IPS-18a (cell line): ENCODE data around the gene PRSS2.

ENCODE experiments used
- H3K27ac ChIP-seq: one replicate; pipeline ENCODE4 v1.5.1; 2013; ENCODE audit warnings: low read length
- H3K27me3 ChIP-seq: one replicate; pipeline ENCODE4 v1.6.1; 2013; ENCODE audit warnings: mild to moderate bottlenecking, low read length; ENCODE audit not compliant: control insufficient read depth, insufficient read depth
- H3K36me3 ChIP-seq: one replicate; pipeline ENCODE4 v1.6.1; 2013; ENCODE audit warnings: low read depth, low read length; ENCODE audit not compliant: control insufficient read depth
- H3K4me1 ChIP-seq: one replicate; pipeline ENCODE4 v1.6.1; 2013; ENCODE audit warnings: low read depth, low read length; ENCODE audit not compliant: control insufficient read depth
- H3K4me3 ChIP-seq: one replicate; pipeline ENCODE4 v1.5.1; 2013; ENCODE audit warnings: low read length
- H3K9ac ChIP-seq: one replicate; pipeline ENCODE4 v1.6.1; 2013; ENCODE audit warnings: mild to moderate bottlenecking, low read length, moderate library complexity
- H3K9me3 ChIP-seq: one replicate; pipeline ENCODE4 v1.6.1; 2013; ENCODE audit warnings: low read depth, low read length; ENCODE audit not compliant: control insufficient read depth

The PRSS2 gene

DNA sequence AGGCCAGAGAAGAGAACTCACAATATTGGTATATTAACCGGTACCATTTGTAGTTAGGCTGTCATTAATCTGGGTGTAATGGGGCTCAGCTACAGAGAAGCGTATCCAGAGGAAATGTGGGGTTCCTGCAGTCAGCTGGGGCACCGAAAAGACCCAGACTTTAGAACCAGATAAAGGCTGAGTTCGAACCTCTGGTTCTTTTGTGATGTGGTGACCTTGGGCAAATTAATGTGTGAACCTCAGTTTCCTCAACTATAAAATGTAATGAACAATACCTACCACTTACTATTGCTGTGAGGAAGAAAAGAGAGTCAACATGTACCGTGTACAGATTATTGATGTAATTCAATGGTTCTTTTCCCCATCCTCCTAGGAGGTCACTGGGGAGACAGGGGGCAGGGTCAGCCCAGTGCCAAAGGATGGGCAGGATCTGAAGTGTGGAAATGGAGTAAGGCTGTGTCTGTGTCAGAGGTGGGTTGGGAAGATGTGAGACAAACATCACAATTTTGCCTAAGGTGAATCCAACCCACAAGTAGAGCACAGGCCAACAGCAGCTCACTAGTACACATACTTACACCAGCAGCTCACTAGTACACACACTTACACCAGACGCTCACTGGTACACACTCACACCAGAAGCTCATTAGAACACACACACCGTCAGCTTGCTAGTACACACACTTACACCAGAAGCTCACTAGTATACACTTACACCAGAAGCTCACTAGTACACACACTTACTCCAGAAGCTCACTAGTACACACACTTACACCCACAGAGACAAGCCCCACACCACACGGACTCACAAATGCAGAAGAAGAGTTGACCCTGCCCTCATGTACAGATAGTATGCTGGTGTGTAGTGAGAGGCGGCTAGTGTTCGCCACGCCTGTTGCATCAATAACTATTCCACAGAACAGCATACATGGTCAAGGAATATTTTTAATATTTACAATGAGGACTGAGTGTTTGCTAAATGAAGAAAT lies 28.0 kb downstream of the PRSS2 start:
- Histone ChIP-seq H3K36me3 (no peaks in the 10 kb centered on the region), H3K4me1 (peaks cover 46% of the 10 kb centered on the region), H3K4me3 (peak overlapping the region; percentile 74), H3K9me3 (no peaks in the 10 kb centered on the region), H3K9ac (peak overlapping the region; percentile 56), H3K27me3 (peaks cover 62% of the 10 kb centered on the region), H3K27ac (no peak overlapping the region)

DNA sequence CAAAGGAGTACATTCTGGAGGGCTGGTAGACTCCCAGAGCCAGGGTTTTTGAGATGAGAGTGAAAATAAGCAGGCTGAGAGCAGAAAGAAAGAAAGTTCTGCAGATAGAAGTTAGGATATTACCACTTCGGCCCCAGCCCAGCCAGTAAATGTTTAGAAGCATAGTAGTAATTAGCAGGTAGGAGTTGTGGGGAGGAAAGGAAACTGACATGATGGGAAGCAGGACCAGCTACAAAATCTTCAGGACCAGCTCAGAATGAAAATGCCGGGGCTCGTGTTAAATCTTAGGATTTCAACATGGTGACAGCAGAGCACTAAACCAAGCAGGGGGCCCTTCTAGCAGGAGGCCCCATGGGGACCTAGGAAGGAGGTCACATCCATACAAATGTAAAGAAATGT lies 28.7 kb downstream of the PRSS2 start:
- H3K9me3 ChIP-seq = no peaks in the 10 kb centered on the region
- H3K27ac ChIP-seq = no peak overlapping the region
- H3K4me3 ChIP-seq = no peak overlapping the region
- H3K36me3 ChIP-seq = no peaks in the 10 kb centered on the region
- peaks cover 62% of the 10 kb centered on the region for H3K27me3 ChIP-seq
- H3K4me1 ChIP-seq = peaks cover 46% of the 10 kb centered on the region
- no peak overlapping the region for H3K9ac ChIP-seq

DNA sequence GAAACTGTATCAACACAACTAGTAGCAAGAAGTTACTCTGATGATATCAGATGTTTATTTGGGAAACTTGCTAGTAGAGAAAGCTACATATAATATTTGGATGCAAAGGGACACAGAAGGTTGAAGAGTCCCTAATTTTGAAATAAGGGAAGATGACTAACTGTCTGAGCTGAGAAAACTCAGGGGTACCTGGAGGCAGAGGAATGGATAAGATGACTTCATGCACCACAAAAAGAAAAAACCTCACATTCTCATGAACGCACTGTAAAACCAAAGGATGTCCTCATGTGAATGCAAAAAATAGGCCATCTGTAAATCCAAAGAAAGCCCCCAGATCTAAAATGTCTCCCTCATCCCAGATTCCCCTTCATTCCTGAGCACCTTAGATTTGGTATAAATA lies 29.3 kb downstream of the PRSS2 start:
- Histone ChIP-seq H3K27me3 (peaks cover 57% of the 10 kb centered on the region), H3K36me3 (no peaks in the 10 kb centered on the region), H3K27ac (no peak overlapping the region)

GRCh38 chr7:142800699-142801260 lies 30.0 kb downstream of the PRSS2 start:
- H3K27ac ChIP-seq = no peak overlapping the region
- no peak overlapping the region for H3K9ac ChIP-seq
- H3K4me1 ChIP-seq = peaks cover 32% of the 10 kb centered on the region
- no peak overlapping the region for H3K4me3 ChIP-seq
- H3K36me3 ChIP-seq = no peaks in the 10 kb centered on the region
- no peaks in the 10 kb centered on the region for H3K9me3 ChIP-seq
- peaks cover 50% of the 10 kb centered on the region for H3K27me3 ChIP-seq

More for the DNA sequence above, 29.3 kb downstream of the PRSS2 start:
- H3K9ac ChIP-seq = no peak overlapping the region
- H3K9me3 ChIP-seq = no peaks in the 10 kb centered on the region
- peaks cover 39% of the 10 kb centered on the region for H3K4me1 ChIP-seq
- H3K4me3 ChIP-seq = no peak overlapping the region

DNA sequence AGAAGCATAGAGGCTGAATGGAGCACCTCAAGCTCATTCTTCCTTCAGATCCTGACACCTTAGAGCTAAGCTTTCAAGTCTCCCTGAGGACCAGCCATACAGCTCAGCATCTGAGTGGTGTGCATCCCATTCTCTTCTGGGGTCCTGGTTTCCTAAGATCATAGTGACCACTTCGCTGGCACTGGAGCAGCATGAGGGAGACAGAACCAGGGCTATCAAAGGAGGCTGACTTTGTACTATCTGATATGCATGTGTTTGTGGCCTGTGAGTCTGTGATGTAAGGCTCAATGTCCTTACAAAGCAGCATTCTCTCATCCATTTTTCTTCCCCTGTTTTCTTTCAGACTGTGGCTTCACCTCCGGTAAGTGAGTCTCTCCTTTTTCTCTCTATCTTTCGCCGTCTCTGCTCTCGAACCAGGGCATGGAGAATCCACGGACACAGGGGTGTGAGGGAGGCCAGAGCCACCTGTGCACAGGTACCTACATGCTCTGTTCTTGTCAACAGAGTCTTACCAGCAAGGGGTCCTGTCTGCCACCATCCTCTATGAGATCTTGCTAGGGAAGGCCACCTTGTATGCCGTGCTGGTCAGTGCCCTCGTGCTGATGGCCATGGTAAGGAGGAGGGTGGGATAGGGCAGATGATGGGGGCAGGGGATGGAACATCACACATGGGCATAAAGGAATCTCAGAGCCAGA lies 31.0 kb downstream of the PRSS2 start:
- H3K36me3 ChIP-seq = no peaks in the 10 kb centered on the region
- H3K4me3 ChIP-seq = no peak overlapping the region
- no peak overlapping the region for H3K9ac ChIP-seq
- H3K27ac ChIP-seq = no peak overlapping the region
- H3K4me1 ChIP-seq = peaks cover 27% of the 10 kb centered on the region
- peaks cover 40% of the 10 kb centered on the region for H3K27me3 ChIP-seq
- no peaks in the 10 kb centered on the region for H3K9me3 ChIP-seq

- Histone ChIP-seq H3K9ac (no peak overlapping the region), H3K4me3 (no peak overlapping the region), H3K36me3 (no peaks in the 10 kb centered on the region), H3K9me3 (no peaks in the 10 kb centered on the region), H3K27ac (no peak overlapping the region), H3K27me3 (peaks cover 34% of the 10 kb centered on the region), H3K4me1 (peaks cover 27% of the 10 kb centered on the region)
Measured at GRCh38 chr7:142802301-142802700, 31.5 kb downstream of the PRSS2 start.

DNA sequence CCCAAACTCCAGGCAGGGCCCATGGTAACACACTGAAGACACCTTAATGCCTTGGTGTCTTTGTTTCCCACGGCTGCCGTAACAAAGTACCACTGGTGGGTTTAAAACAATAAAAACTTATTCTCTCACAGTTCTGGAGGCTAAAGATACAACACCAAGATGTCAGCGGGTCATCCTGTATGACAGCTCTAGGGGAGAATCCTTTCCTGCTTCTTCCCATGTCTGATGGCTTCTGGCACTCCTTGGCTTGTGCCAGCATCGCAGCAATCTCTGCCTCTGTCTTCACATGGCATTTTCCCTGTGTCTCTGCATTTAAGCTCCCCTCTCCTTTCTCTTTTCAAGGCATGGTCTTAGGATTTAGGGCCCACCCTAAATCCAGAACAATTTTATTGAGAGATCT lies 33.1 kb downstream of the PRSS2 start:
- Histone ChIP-seq H3K9ac (no peak overlapping the region), H3K4me1 (peaks cover 14% of the 10 kb centered on the region), H3K9me3 (no peaks in the 10 kb centered on the region), H3K27ac (no peak overlapping the region), H3K27me3 (peaks cover 18% of the 10 kb centered on the region), H3K4me3 (no peak overlapping the region), H3K36me3 (no peaks in the 10 kb centered on the region)

DNA sequence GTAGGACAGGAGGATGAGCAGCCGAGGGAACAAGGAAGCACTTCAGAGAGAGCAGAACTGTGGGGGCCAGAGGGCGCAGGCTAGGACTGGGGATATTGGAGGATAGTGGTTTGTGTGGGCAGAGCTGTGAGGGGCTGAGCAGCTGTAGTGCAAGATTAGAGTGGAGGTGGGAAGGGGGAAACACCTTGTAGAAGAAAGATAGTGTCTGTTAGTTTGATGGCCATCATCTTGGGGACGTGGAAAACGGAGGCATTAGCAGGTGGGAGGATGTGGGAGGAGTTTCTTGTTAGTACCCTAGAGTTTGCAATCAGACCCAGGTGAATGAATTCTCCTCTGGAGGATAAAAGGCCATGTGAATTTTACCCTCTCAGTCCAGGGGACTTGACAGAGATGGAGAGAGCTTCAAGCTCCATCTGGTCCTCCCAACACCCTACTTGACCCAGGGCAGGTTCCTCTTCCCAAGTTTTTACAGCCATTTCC lies 34.0 kb downstream of the PRSS2 start:
- no peak overlapping the region for H3K4me3 ChIP-seq
- H3K27me3 ChIP-seq = peaks cover 10% of the 10 kb centered on the region
- H3K4me1 ChIP-seq = peaks cover 6% of the 10 kb centered on the region
- H3K27ac ChIP-seq = no peak overlapping the region
- H3K9me3 ChIP-seq = no peaks in the 10 kb centered on the region
- no peaks in the 10 kb centered on the region for H3K36me3 ChIP-seq
- H3K9ac ChIP-seq = no peak overlapping the region

- H3K36me3 ChIP-seq = no peaks in the 10 kb centered on the region
- H3K9me3 ChIP-seq = no peaks in the 10 kb centered on the region
- peaks cover 3% of the 10 kb centered on the region for H3K27me3 ChIP-seq
- no peak overlapping the region for H3K4me3 ChIP-seq
- H3K9ac ChIP-seq = no peak overlapping the region
- H3K27ac ChIP-seq = no peak overlapping the region
- no peaks in the 10 kb centered on the region for H3K4me1 ChIP-seq
Measured at GRCh38 chr7:142805350-142806021, 34.7 kb downstream of the PRSS2 start.

DNA sequence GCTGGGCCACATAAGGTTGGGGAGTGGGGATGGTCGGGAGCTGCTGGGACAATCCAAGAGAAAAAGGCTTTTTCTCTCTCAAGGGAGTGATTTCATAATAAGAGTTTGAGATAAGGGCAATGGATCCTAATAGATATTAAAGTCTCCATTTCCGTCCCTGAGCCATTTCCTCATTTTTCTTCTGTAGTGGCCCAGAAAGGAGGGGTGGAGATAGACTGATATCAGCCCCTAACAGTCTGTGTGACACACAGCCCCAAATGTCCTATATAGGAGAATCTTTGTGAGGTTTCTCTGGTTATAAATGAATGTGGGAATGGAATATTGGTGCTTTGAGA lies 35.2 kb downstream of the PRSS2 start:
- H3K27ac ChIP-seq = no peak overlapping the region
- H3K9me3 ChIP-seq = no peaks in the 10 kb centered on the region
- H3K36me3 ChIP-seq = no peaks in the 10 kb centered on the region
- H3K4me1 ChIP-seq = no peaks in the 10 kb centered on the region
- no peak overlapping the region for H3K4me3 ChIP-seq
- no peak overlapping the region for H3K9ac ChIP-seq
- H3K27me3 ChIP-seq = no peaks in the 10 kb centered on the region

DNA sequence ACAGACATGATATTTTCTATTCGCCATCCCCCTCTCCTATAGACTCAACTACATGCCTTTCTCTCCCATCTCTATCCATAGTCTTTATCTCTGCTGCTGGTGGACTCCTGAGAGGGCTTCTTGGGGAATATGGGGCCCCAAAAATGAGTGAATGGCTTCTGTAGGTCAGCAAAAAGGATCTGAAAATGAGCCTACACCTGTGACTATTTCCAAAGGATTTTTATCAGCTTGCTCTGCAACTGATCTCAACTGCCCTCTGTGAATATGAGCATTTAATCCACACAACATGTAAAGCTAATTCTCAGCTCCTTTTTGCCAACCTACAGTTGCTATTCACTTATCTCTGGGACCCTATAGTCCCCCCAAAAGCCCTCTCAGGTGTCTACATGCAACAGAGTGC lies 36.2 kb downstream of the PRSS2 start:
- no peak overlapping the region for H3K27ac ChIP-seq
- no peak overlapping the region for H3K4me3 ChIP-seq
- H3K9ac ChIP-seq = no peak overlapping the region
- H3K9me3 ChIP-seq = no peaks in the 10 kb centered on the region
- H3K36me3 ChIP-seq = no peaks in the 10 kb centered on the region
- no peaks in the 10 kb centered on the region for H3K4me1 ChIP-seq
- no peaks in the 10 kb centered on the region for H3K27me3 ChIP-seq
